Coronary artery (tissue), 2 donors: ENCODE data around the gene MED13.
"Not testable (repeated sequence)": the region's sequence is repeated elsewhere in the genome, so short reads cannot be mapped to it uniquely, and the experiment has no call there.

Source experiments
- DNase-seq: peaks from one replicate; pipeline ENCODE4 v3.0.0-alpha.2; 2017; ENCODE audit warnings: low spot score
- H3K27ac ChIP-seq, 2 donors: fragments of 200-600 bp; sonication (generic); one replicate each; pipeline ENCODE4 v1.5.1; 2016 to 2019
- H3K4me3 ChIP-seq: fragments of 200-600 bp; sonication (generic); 2 replicates; pipeline ENCODE4 v1.5.1; 2016; ENCODE audit warnings: mild to moderate bottlenecking, moderate library complexity
- CTCF ChIP-seq: fragments of 200-600 bp; sonication (generic); IDR thresholded peaks from one replicate; pipeline ENCODE4 v1.5.1; 2019; ENCODE audit warnings: antibody characterized with exemption

The MED13 gene

GRCh38 chr17:61928101-61928436 is 137.0 kb downstream of the MED13 start:
- no peak for TF ChIP-seq CTCF
- no peak for DNase-seq
- peak overlapping the region; percentile 80 to 86 for H3K27ac ChIP-seq
- H3K4me3 ChIP-seq, result peak overlapping the region; percentile 73

GRCh38 chr17:61927208-61928100 is 137.6 kb downstream of the MED13 start, which contains the start of gene INTS2:
Gene INTS2, minus strand, starts transcription at chr17:61927982. Its CDS starts 1,338 bp downstream, at chr17:61926644.
- peak within 1 kb of the TSS; percentile 80 to 86 for H3K27ac ChIP-seq
- peak; percentile 97 for DNase-seq
- no peak for TF ChIP-seq CTCF
- peak within 1 kb of the TSS; percentile 73 for H3K4me3 ChIP-seq

GRCh38 chr17:61926826-61927207 is 138.3 kb downstream of the MED13 start:
- peak overlapping the region; percentile 80 to 86 for H3K27ac ChIP-seq
- peak overlapping the region; percentile 73 for H3K4me3 ChIP-seq
- no peak for TF ChIP-seq CTCF
- DNase-seq, result no peak

- not testable (repeated sequence) for H3K4me3 ChIP-seq, H3K27ac ChIP-seq, DNase-seq
Measured at GRCh38 chr17:61915162-61915561, 149.9 kb downstream of the MED13 start.

DNA sequence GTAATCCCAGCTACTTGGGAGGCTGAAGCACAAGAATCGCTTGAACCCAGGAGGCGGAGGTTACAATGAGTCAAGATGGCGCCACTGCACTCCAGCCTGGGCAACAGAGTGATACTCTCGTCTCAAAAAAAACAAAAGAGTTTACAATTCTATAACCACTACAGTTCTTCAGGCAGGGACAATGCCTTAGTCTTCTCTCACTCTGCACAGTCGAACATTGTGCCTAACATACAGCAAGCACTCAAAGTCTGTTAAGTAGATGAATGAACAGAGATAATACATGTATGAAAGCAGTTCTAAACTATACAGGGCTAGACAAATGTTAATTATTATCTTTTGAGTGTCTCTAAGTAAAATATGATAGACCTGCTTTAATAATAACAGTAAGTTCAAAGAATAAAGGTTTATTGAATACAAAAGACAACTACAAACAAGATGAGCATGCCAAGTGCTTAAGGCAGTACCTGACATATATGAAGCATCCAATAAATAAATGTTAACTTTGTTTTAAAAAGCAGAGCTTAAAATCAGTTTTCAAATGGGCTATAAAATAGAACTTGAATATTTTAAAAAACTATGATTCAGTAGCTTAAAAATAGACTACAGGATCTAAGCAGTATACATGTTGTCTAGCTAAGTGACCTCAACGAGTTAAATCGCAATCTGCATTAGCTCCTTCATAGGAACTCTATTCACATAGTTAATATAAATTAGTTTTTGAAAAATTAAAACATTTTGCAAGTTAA is 156.6 kb downstream of the MED13 start:
- no peak for DNase-seq
- Histone ChIP-seq H3K4me3 (no peak overlapping the region), H3K27ac (no peak overlapping the region)
- no peak for TF ChIP-seq CTCF

GRCh38 chr17:61907361-61907760 is 157.7 kb downstream of the MED13 start:
- TF ChIP-seq CTCF, result no peak
- H3K4me3 ChIP-seq, result no peak overlapping the region
- no peak overlapping the region for H3K27ac ChIP-seq
- no peak for DNase-seq

GRCh38 chr17:61904094-61904710 is 160.9 kb downstream of the MED13 start:
- no peak for DNase-seq
- no peak overlapping the region for H3K4me3 ChIP-seq
- H3K27ac ChIP-seq, result no peak overlapping the region
- no peak for TF ChIP-seq CTCF
